A549 (cell line): ENCODE measurements around the gene ROR2. TPM values are rescaled to one million over a fixed set of nuclear protein-coding genes. Genes with fewer than 3 reads are reported as not detected.

Experiments used
- ATAC-seq, 2 experiments: fragments of 200-7000 bp in 1 of 2; fragments of >200 bp in 1 of 2; cut with Nextera tagmentation in 1 of 2; cut with Tn5 transposase in 1 of 2; 3 replicates each; pipeline versions ENCODE4 v1.8.0 to v1.9.1; 2018 to 2020; ENCODE audit warnings: mild to moderate bottlenecking in 1 of 2, moderate library complexity in 1 of 2
- CTCF ChIA-PET: fragments of 300-600 bp; sonication (Branson Sonifier 250); formaldehyde crosslinking; extraction: SDS; loops from one replicate; lab custom pipeline; 2021; ENCODE audit warnings: antibody characterized with exemption, inconsistent platforms; lab: Yijun Ruan, JAX
- POLR2A ChIA-PET: fragments of 350-600 bp; formaldehyde crosslinking; extraction: SDS; loops from one replicate; lab custom pipeline; 2021; ENCODE audit warnings: antibody characterized with exemption, inconsistent platforms; lab: Yijun Ruan, JAX
- DNase-seq, 2 experiments: peaks; one replicate each; pipeline versions ENCODE4 v3.0.0 to v3.0.0-alpha.2; 2011 to 2016; ENCODE audit warnings: low read depth in 1 of 2, low spot score in 1 of 2
- FAIRE-seq: peaks from 2 replicates; lab custom pipeline; 2011; peaks lifted over from hg19 to GRCh38; lab: Jason Lieb, UNC
- H3K27ac ChIP-seq, 2 experiments: fragments of >200 bp; sonication (Bioruptor Twin); formaldehyde crosslinking; 3 replicates each; pipeline ENCODE4 v1.5.1; 2016 to 2017
- H3K4me1 ChIP-seq: fragments of >200 bp; sonication (Bioruptor Twin); formaldehyde crosslinking; 3 replicates; pipeline ENCODE4 v1.6.1; 2016
- H3K4me2 ChIP-seq: fragments of >200 bp; sonication (Bioruptor Twin); formaldehyde crosslinking; 3 replicates; pipeline ENCODE4 v1.6.1; 2016
- H3K4me3 ChIP-seq: fragments of >200 bp; sonication (Bioruptor Twin); formaldehyde crosslinking; 3 replicates; pipeline ENCODE4 v1.5.1; 2016
- H3K9me3 ChIP-seq: fragments of >200 bp; sonication (Bioruptor Twin); formaldehyde crosslinking; 3 replicates; pipeline ENCODE4 v1.6.1; 2016
- BHLHE40 ChIP-seq: IDR thresholded peaks from 2 replicates; pipeline ENCODE4 v1.6.1; 2012; ENCODE audit warnings: low read depth, low read length, inconsistent platforms
- CHD2 ChIP-seq: fragments of 150-350 bp; IDR thresholded peaks from 2 replicates; pipeline ENCODE4 v1.6.1; 2014; ENCODE audit warnings: low read length; ENCODE audit not compliant: partially characterized antibody
- CHD4 ChIP-seq: fragments of 200-600 bp; sonication (generic); IDR thresholded peaks from 2 replicates; pipeline ENCODE4 v1.6.1; 2016; ENCODE audit warnings: antibody characterized with exemption, mild to moderate bottlenecking, borderline replicate concordance
- EHMT2 ChIP-seq: fragments of 200-600 bp; sonication (generic); IDR thresholded peaks from 2 replicates; pipeline ENCODE4 v1.6.1; 2016; ENCODE audit warnings: antibody characterized with exemption, low read depth, mild to moderate bottlenecking, moderate library complexity
- EP300 ChIP-seq, 2 experiments: fragments of >200 bp; sonication (Bioruptor Twin); formaldehyde crosslinking; IDR thresholded peaks; 2 replicates in 1 of 2; 3 replicates in 1 of 2; pipeline ENCODE4 v1.6.1; 2016 to 2017
- FOSL2 ChIP-seq, 2 experiments: fragments of 450-650 bp in 1 of 2; fragments of >200 bp in 1 of 2; sonication (Bioruptor Twin) in 1 of 2; formaldehyde crosslinking; IDR thresholded peaks; 2 replicates each; pipeline versions ENCODE4 v1.5.0 to v1.6.1; 2016 to 2020; ENCODE audit warnings: mild to moderate bottlenecking in 1 of 2, moderate library complexity in 1 of 2
- FOXS1 ChIP-seq: fragments of 250-450 bp; sonication (Bioruptor Pico); IDR thresholded peaks from 2 replicates; pipeline ENCODE4 v1.5.0; 2020; ENCODE audit warnings: mild to moderate bottlenecking, moderate library complexity
- HEYL ChIP-seq: fragments of 250-450 bp; sonication (Bioruptor Pico); IDR thresholded peaks from 2 replicates; pipeline ENCODE4 v1.8.0; 2021; ENCODE audit warnings: mild to moderate bottlenecking, moderate library complexity
- HOXA7 ChIP-seq: fragments of 250-450 bp; sonication (Bioruptor Pico); IDR thresholded peaks from 2 replicates; pipeline ENCODE4 v1.5.0; 2020; ENCODE audit warnings: mild to moderate bottlenecking, moderate library complexity
- HOXB13 ChIP-seq: fragments of 250-450 bp; sonication (Bioruptor Pico); IDR thresholded peaks from 2 replicates; pipeline ENCODE4 v1.5.0; 2020; ENCODE audit warnings: low read depth, mild to moderate bottlenecking, moderate library complexity
- JUN ChIP-seq, 2 experiments: fragments of >200 bp; sonication (Bioruptor Twin); formaldehyde crosslinking; IDR thresholded peaks; 2 replicates in 1 of 2; 3 replicates in 1 of 2; pipeline ENCODE4 v1.6.1; 2016 to 2017
- JUNB ChIP-seq: fragments of >200 bp; sonication (Bioruptor Twin); formaldehyde crosslinking; IDR thresholded peaks from 2 replicates; pipeline ENCODE4 v1.6.1; 2016
- KDM5A ChIP-seq: fragments of 200-600 bp; sonication (generic); IDR thresholded peaks from 2 replicates; pipeline ENCODE4 v1.6.1; 2016; ENCODE audit warnings: antibody characterized with exemption, mild to moderate bottlenecking
- MAZ ChIP-seq: fragments of 150-350 bp; IDR thresholded peaks from 2 replicates; pipeline ENCODE4 v1.6.1; 2014; ENCODE audit warnings: antibody characterized with exemption, low read depth, low read length, borderline replicate concordance
- MYC ChIP-seq: IDR thresholded peaks from 2 replicates; pipeline ENCODE4 v1.6.1; 2012; ENCODE audit warnings: mild to moderate bottlenecking, inconsistent platforms, low read length, improper control_type of control experiment, borderline replicate concordance
- PHF8 ChIP-seq: fragments of 200-600 bp; sonication (generic); IDR thresholded peaks from 2 replicates; pipeline ENCODE4 v1.6.1; 2016; ENCODE audit warnings: low read depth, mild to moderate bottlenecking, antibody characterized with exemption, moderate library complexity, borderline replicate concordance
- POLR2A ChIP-seq: IDR thresholded peaks from 2 replicates; pipeline ENCODE4 v1.6.1; 2012; ENCODE audit warnings: mild to moderate bottlenecking, low read length
- POLR2AphosphoS2 ChIP-seq: conservative IDR thresholded peaks from 2 replicates; pipeline ENCODE4 v1.6.1; 2012; ENCODE audit warnings: low read length, improper control_type of control experiment, inconsistent platforms
- RARB ChIP-seq: fragments of 250-450 bp; sonication (Bioruptor Pico); IDR thresholded peaks from 2 replicates; pipeline ENCODE4 v1.8.0; 2021; ENCODE audit warnings: mild to moderate bottlenecking, moderate library complexity
- RFX5 ChIP-seq: fragments of 450-650 bp; IDR thresholded peaks from 2 replicates; pipeline ENCODE4 v1.7.1; 2014; ENCODE audit warnings: antibody characterized with exemption, mild to moderate bottlenecking, moderate library complexity
- RNF2 ChIP-seq: fragments of 200-600 bp; sonication (generic); IDR thresholded peaks from 2 replicates; pipeline ENCODE4 v1.6.1; 2016; ENCODE audit warnings: low read depth, mild to moderate bottlenecking, antibody characterized with exemption, moderate library complexity, borderline replicate concordance
- TP53 ChIP-seq: fragments of 250-450 bp; sonication (Bioruptor Pico); IDR thresholded peaks from 2 replicates; pipeline ENCODE4 v1.5.0; 2021; ENCODE audit warnings: mild to moderate bottlenecking, moderate library complexity
- WGBS: methylation state at CpG from one replicate; pipeline ENCODE4 v1.1.6; 2017; ENCODE audit errors: missing lambda C conversion rate; 5-methylcytosine and 5-hydroxymethylcytosine counted together
- polyA plus RNA-seq, 4 experiments: library from polyadenylated mRNA; depleted of rRNA in 3 of 4; stranded (reverse); fragments of >200 nt; fragmentation: RNase III in 1 of 4; extraction: RNeasy Plus Mini Kit Qiagen cat#74134 plus additional on column Dnase treatment in 1 of 4; gene quantifications; 2 replicates in 3 of 4; 3 replicates in 1 of 4; pipeline ENCODE4 v1.2.3, GENCODE V29; 2011 to 2017
- TF ChIP-seq, protein P1 (sequence below): IDR thresholded peaks from 2 replicates; pipeline ENCODE4 v1.6.1; 2012
- TF ChIP-seq, protein P2 (sequence below): IDR thresholded peaks from 2 replicates; pipeline ENCODE4 v1.6.1; 2012
- TF ChIP-seq, protein P3 (sequence below): fragments of >200 bp; sonication (Bioruptor Twin); formaldehyde crosslinking; IDR thresholded peaks from 2 replicates; pipeline ENCODE4 v1.6.1; 2016
- TF ChIP-seq, protein P4 (sequence below): IDR thresholded peaks from 2 replicates; pipeline ENCODE4 v1.6.1; 2012; ENCODE audit warnings: low read depth, borderline replicate concordance
- TF ChIP-seq, protein P5 (sequence below): fragments of 250-450 bp; sonication (Bioruptor Pico); IDR thresholded peaks from 2 replicates; pipeline ENCODE4 v1.5.0; 2021; ENCODE audit warnings: mild to moderate bottlenecking, moderate library complexity, borderline replicate concordance

ROR2 gene
- polyA plus RNA-seq, 2 of the 4 experiments (the other 2 are of a cell fraction), result 0.12 to 0.53 TPM

DNA sequence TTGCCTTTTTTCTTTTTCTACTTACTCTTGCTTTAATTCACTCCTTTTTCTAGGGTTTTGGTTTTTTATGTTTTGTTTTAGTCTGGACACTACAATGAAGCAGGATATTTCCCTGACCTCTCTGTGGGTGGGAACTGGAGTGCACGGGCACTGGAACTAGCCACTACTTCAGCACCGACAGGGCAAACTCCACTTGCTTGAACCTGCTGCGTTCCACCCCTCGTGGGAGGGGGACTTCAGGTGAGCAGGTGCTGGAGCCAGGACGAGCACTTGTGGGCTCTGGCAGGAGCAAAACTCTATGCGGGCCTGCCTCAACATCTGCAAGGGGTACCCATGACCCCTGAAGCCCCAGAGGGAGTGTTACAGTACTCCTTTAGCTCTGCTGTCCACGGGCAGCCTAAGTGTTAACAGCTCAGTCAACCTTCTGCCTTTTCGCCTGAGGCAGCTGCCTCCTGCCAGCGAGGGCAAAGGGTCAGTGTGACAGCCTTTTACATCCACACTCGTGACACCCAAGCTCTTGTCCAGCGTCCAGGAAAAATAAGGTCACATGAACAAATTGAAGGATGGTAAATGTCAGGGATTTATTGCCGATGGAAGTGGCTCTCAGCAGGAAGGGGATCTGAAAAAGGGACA is 382.3 kb downstream of the ROR2 start:
- Histone ChIP-seq H3K4me2 (no peak overlapping the region), H3K4me1 (no peaks in the 10 kb centered on the region), H3K9me3 (peaks cover 2% of the 10 kb centered on the region; the same call in 1 of the 3 replicates), H3K27ac (no peak overlapping the region), H3K4me3 (no peak overlapping the region)
- WGBS, result 35% methylated on average over 12 of the region's 12 CpGs
- DNase-seq (no peak), ATAC-seq (no peak; a peak in 1 of 6 replicates), FAIRE-seq (no peak)
- TF ChIP-seq HEYL (CRISPR knock-in tag), result no peak
- ChIA-PET CTCF (no interaction called here), POLR2A (no interaction called here)

DNA sequence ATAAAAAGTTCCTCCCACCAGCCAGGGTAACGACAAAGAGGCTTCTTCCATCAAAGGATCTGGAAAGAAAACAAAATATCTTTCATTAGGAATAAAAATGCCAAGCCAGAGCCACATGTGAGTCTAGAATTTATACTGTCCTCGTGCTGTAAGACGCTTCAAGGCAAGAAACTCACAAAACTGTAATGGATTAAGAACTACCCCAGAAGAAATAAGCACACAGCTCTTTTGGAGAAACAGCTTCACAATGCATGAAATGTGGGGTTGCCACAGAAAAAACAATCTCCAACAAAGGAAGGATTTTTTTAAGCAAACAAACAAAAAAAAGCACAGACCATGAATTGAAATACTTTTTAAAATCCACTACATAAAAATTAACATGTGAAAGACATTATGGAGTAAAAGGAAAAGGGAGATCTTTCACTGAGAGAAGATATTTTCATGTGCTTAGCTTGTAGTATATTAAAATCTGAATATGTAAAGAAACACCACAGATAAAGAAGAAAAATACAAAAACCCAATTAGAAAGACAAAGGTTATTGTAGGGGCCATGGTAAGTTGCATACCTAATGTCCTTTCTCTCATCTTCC is 385.9 kb downstream of the ROR2 start:
- H3K4me3 ChIP-seq, result no peak overlapping the region
- no peaks in the 10 kb centered on the region for H3K4me1 ChIP-seq
- FAIRE-seq, result no peak
- POLR2A ChIA-PET, result no interaction called here
- H3K27ac ChIP-seq, result no peak overlapping the region
- no peak for DNase-seq
- ATAC-seq, result no peak
- no peaks in the 10 kb centered on the region; the same call in 2 of the 3 replicates for H3K9me3 ChIP-seq
- TF ChIP-seq FOSL2 (IDR thresholded peaks at IDR 0.05) (no peak), FOSL2 (CRISPR knock-in tag; IDR thresholded peaks at IDR 0.05) (no peak), BHLHE40 (no peak), HOXA7 (CRISPR knock-in tag) (no peak), POLR2A (no peak), TP53 (no peak), RFX5 (no peak), EP300 (IDR thresholded peaks at IDR 0.05) (no peak), CHD2 (no peak), RNF2 (no peak), JUN (IDR thresholded peaks at IDR 0.05) (no peak), KDM5A (no peak)
- TF ChIP-seq, protein P1, sequence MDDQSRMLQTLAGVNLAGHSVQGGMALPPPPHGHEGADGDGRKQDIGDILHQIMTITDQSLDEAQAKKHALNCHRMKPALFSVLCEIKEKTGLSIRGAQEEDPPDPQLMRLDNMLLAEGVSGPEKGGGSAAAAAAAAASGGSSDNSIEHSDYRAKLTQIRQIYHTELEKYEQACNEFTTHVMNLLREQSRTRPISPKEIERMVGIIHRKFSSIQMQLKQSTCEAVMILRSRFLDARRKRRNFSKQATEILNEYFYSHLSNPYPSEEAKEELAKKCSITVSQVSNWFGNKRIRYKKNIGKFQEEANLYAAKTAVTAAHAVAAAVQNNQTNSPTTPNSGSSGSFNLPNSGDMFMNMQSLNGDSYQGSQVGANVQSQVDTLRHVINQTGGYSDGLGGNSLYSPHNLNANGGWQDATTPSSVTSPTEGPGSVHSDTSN, result no peak
- TF ChIP-seq, protein P2, sequence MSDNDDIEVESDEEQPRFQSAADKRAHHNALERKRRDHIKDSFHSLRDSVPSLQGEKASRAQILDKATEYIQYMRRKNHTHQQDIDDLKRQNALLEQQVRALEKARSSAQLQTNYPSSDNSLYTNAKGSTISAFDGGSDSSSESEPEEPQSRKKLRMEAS, result no peak
- TF ChIP-seq, protein P3, sequence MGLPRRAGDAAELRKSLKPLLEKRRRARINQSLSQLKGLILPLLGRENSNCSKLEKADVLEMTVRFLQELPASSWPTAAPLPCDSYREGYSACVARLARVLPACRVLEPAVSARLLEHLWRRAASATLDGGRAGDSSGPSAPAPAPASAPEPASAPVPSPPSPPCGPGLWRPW, result no peak
- TF ChIP-seq, protein P4, sequence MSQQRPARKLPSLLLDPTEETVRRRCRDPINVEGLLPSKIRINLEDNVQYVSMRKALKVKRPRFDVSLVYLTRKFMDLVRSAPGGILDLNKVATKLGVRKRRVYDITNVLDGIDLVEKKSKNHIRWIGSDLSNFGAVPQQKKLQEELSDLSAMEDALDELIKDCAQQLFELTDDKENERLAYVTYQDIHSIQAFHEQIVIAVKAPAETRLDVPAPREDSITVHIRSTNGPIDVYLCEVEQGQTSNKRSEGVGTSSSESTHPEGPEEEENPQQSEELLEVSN, result no peak
- 18% methylated on average over 3 of the region's 3 CpGs for WGBS
- CTCF ChIA-PET, result no interaction called here
- H3K4me2 ChIP-seq, result no peak overlapping the region

DNA sequence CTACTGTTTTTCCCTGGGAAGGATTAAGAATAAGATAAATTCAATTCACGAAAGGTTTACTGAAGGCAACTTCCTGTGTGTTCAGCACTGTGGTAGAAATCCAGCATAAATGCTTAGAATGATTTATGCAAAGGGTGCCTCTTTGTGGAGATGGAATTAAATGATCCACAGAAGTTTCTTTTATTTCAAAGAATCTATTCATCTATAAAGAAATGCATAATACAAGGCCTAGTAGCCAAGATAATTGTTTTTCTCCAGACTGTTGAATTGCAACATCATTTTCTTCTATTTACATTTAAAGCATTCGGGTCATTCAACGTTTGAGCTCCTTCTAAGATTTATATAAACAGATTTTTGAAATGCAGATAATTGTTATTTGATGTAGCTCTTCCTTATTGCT is 387.6 kb downstream of the ROR2 start:
- no peak overlapping the region for H3K4me3 ChIP-seq
- DNase-seq, result no peak
- H3K9me3 ChIP-seq, result no peaks in the 10 kb centered on the region
- CTCF ChIA-PET, result interaction anchor here (0.8 kb wide), 1 partner anchor 137 kb away, joined by 3 read pairs; no protein-coding TSS in a partner anchor
- WGBS, result 40% methylated on average over 3 of the region's 3 CpGs
- FAIRE-seq, result no peak
- no peak overlapping the region for H3K27ac ChIP-seq
- TF ChIP-seq HOXB13 (CRISPR knock-in tag), result no peak
- no peak for TF ChIP-seq JUNB
- TF ChIP-seq, protein P3, result no peak
- TF ChIP-seq POLR2AphosphoS2, result no peak
- no peak for TF ChIP-seq FOXS1
- TF ChIP-seq, protein P5, sequence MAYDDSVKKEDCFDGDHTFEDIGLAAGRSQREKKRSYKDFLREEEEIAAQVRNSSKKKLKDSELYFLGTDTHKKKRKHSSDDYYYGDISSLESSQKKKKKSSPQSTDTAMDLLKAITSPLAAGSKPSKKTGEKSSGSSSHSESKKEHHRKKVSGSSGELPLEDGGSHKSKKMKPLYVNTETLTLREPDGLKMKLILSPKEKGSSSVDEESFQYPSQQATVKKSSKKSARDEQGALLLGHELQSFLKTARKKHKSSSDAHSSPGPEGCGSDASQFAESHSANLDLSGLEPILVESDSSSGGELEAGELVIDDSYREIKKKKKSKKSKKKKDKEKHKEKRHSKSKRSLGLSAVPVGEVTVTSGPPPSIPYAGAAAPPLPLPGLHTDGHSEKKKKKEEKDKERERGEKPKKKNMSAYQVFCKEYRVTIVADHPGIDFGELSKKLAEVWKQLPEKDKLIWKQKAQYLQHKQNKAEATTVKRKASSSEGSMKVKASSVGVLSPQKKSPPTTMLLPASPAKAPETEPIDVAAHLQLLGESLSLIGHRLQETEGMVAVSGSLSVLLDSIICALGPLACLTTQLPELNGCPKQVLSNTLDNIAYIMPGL (CRISPR knock-in tag), result no peak
- TF ChIP-seq MYC, result no peak
- no peak for TF ChIP-seq CHD4
- TF ChIP-seq TP53, result no peak
- no peak for TF ChIP-seq FOSL2 (IDR thresholded peaks at IDR 0.05)
- TF ChIP-seq FOSL2 (CRISPR knock-in tag; IDR thresholded peaks at IDR 0.05), result no peak
- no peak for TF ChIP-seq RARB
- TF ChIP-seq EHMT2, result no peak
- TF ChIP-seq PHF8, result no peak
- no peak for TF ChIP-seq RFX5
- TF ChIP-seq HEYL (CRISPR knock-in tag), result no peak
- TF ChIP-seq MAZ, result no peak
- no peak for TF ChIP-seq CHD2
- POLR2A ChIA-PET, result no interaction called here
- ATAC-seq, result no peak
- H3K4me2 ChIP-seq, result no peak overlapping the region
- H3K4me1 ChIP-seq, result no peaks in the 10 kb centered on the region
